Adrenal gland (tissue), 5 donors: ENCODE results near the gene LAPTM4A.

Experiments used
- CTCF ChIP-seq, 6 experiments: fragments of 450-650 bp in 4 of 6; fragments of 200-600 bp in 2 of 6; sonication (generic) in 1 of 6; IDR thresholded peaks; 1 replicate in 5 of 6; 2 replicates in 1 of 6; pipeline versions ENCODE4 v1.5.1 to v1.8.0; 2016 to 2021; ENCODE audit warnings: antibody characterized with exemption in 6 of 6, mild to moderate bottlenecking in 2 of 6, moderate library complexity in 1 of 6
- POLR2A ChIP-seq, 2 donors: fragments of 450-650 bp; IDR thresholded peaks; one replicate each; pipeline ENCODE4 v1.6.1; 2017; ENCODE audit warnings: antibody characterized with exemption in 2 of 2, mild to moderate bottlenecking in 2 of 2, moderate library complexity in 1 of 2
- donor health status: DM: no; HTN: no; CAD: no.

GRCh38 chr2:20008703-20009102, 42.7 kb downstream of the LAPTM4A start:
- no peak for TF ChIP-seq CTCF (IDR thresholded peaks at IDR 0.05)
- no peak for TF ChIP-seq POLR2A (IDR thresholded peaks at IDR 0.05)
